A549 (cell line): Measurements from ENCODE around the gene DEPDC1B.

Experiments used
- CBX2 ChIP-seq: fragments of 200-600 bp; sonication (generic); IDR thresholded peaks from 2 replicates; pipeline ENCODE4 v1.6.1; 2016; ENCODE audit warnings: low read depth, mild to moderate bottlenecking, borderline replicate concordance
- CTCF ChIP-seq: fragments of >200 bp; sonication (Bioruptor Twin); formaldehyde crosslinking; IDR thresholded peaks from 3 replicates; pipeline ENCODE4 v1.5.1; 2016
- JUNB ChIP-seq: fragments of >200 bp; sonication (Bioruptor Twin); formaldehyde crosslinking; IDR thresholded peaks from 2 replicates; pipeline ENCODE4 v1.6.1; 2016
- POLR2A ChIP-seq: IDR thresholded peaks from 2 replicates; pipeline ENCODE4 v1.6.1; 2012; ENCODE audit warnings: mild to moderate bottlenecking, low read length
- RCOR1 ChIP-seq: fragments of 150-350 bp; IDR thresholded peaks from 2 replicates; pipeline ENCODE4 v1.6.1; 2014; ENCODE audit warnings: antibody characterized with exemption, low read length, low read depth
- REST ChIP-seq: fragments of 200-600 bp; sonication (generic); IDR thresholded peaks from 2 replicates; pipeline ENCODE4 v1.6.1; 2016; ENCODE audit warnings: antibody characterized with exemption, mild to moderate bottlenecking, moderate library complexity
- RFX5 ChIP-seq: fragments of 450-650 bp; IDR thresholded peaks from 2 replicates; pipeline ENCODE4 v1.7.1; 2014; ENCODE audit warnings: antibody characterized with exemption, mild to moderate bottlenecking, moderate library complexity

GRCh38 chr5:60611099-60611740, 88.7 kb downstream of the DEPDC1B start:
- TF ChIP-seq CTCF (no peak), POLR2A (no peak), RFX5 (no peak), JUNB (no peak), REST (no peak), CBX2 (no peak), RCOR1 (no peak)
